PFSK-1 (cell line): ENCODE measurements around the gene ZDHHC14.

Experiments used
- FOXP2 ChIP-seq: optimal IDR thresholded peaks from 2 replicates; pipeline ENCODE3; 2011; ENCODE audit warnings: borderline replicate concordance, control low read depth, inconsistent platforms; ENCODE audit not compliant: insufficient read depth; ENCODE audit errors: extremely low read length, extremely low read depth
- POLR2AphosphoS5 ChIP-seq: IDR thresholded peaks from 2 replicates; pipeline ENCODE4 v1.6.1; 2012; ENCODE audit warnings: low read depth, mild to moderate bottlenecking, control low read depth, low read length, moderate library complexity
- SIN3A ChIP-seq: IDR thresholded peaks from 2 replicates; pipeline ENCODE4 v1.6.1; 2012; ENCODE audit warnings: mild to moderate bottlenecking, low read length, moderate library complexity, borderline replicate concordance; ENCODE audit not compliant: insufficient read depth
- TAF1 ChIP-seq: IDR thresholded peaks from 2 replicates; pipeline ENCODE4 v1.6.1; 2012; ENCODE audit warnings: low read length, control low read depth, borderline replicate concordance; ENCODE audit not compliant: insufficient read depth
- TF ChIP-seq, protein P1 (sequence below), 2 experiments: IDR thresholded peaks; 2 replicates each; pipeline versions ENCODE4 v1.6.1 to v1.8.0; 2011 to 2012; ENCODE audit warnings: low read depth in 2 of 2, low read length in 2 of 2, control low read depth in 1 of 2, inconsistent platforms in 1 of 2, mild to moderate bottlenecking in 1 of 2, moderate library complexity in 1 of 2; ENCODE audit not compliant: insufficient read depth in 1 of 2

GRCh38 chr6:157438611-157439111 lies 57.7 kb downstream of the ZDHHC14 start:
- TF ChIP-seq SIN3A (no peak), POLR2AphosphoS5 (no peak), TAF1 (no peak), FOXP2 (no peak)
- TF ChIP-seq, protein P1, sequence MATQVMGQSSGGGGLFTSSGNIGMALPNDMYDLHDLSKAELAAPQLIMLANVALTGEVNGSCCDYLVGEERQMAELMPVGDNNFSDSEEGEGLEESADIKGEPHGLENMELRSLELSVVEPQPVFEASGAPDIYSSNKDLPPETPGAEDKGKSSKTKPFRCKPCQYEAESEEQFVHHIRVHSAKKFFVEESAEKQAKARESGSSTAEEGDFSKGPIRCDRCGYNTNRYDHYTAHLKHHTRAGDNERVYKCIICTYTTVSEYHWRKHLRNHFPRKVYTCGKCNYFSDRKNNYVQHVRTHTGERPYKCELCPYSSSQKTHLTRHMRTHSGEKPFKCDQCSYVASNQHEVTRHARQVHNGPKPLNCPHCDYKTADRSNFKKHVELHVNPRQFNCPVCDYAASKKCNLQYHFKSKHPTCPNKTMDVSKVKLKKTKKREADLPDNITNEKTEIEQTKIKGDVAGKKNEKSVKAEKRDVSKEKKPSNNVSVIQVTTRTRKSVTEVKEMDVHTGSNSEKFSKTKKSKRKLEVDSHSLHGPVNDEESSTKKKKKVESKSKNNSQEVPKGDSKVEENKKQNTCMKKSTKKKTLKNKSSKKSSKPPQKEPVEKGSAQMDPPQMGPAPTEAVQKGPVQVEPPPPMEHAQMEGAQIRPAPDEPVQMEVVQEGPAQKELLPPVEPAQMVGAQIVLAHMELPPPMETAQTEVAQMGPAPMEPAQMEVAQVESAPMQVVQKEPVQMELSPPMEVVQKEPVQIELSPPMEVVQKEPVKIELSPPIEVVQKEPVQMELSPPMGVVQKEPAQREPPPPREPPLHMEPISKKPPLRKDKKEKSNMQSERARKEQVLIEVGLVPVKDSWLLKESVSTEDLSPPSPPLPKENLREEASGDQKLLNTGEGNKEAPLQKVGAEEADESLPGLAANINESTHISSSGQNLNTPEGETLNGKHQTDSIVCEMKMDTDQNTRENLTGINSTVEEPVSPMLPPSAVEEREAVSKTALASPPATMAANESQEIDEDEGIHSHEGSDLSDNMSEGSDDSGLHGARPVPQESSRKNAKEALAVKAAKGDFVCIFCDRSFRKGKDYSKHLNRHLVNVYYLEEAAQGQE (IDR thresholded peaks at IDR 0.05; ENCODE audit: insufficient read depth in 1 of 2, low read depth in 2 of 2, low read length in 2 of 2), result no peak
